Body of pancreas (tissue), 4 donors: ENCODE measurements around the gene GRB10. TPM values are rescaled to one million over a fixed set of nuclear protein-coding genes. Genes with fewer than 3 reads are reported as not detected.
"Not testable (repeated sequence)": the region's sequence is repeated elsewhere in the genome, so short reads cannot be mapped to it uniquely, and the experiment has no call there.

Source experiments
- ATAC-seq: fragments of 150-250 bp; one replicate; pipeline ENCODE4 v1.9.1; 2016
- DNase-seq, 4 donors: peaks; one replicate each; pipeline ENCODE4 v3.0.0-alpha.2; 2019
- H3K27ac ChIP-seq, 4 donors: fragments of 200-600 bp; sonication (generic); 1 replicate in 3 of 4; 2 replicates in 1 of 4; pipeline versions ENCODE4 v1.5.1 to v1.6.1; 2016 to 2019; ENCODE audit warnings: mild to moderate bottlenecking in 1 of 4, mixed read lengths in 1 of 4, moderate library complexity in 1 of 4
- H3K27me3 ChIP-seq, 2 donors: fragments of 200-600 bp; sonication (generic); one replicate each; pipeline ENCODE4 v1.6.0; 2016; ENCODE audit warnings: mild to moderate bottlenecking in 1 of 2
- H3K36me3 ChIP-seq, 2 donors: fragments of 200-600 bp; sonication (generic); replicated peaks in 1 of 2; 2 replicates each; pipeline ENCODE4 v1.5.1; 2016; ENCODE audit warnings: low read depth in 2 of 2; ENCODE audit not compliant: insufficient read depth in 1 of 2
- H3K4me1 ChIP-seq: fragments of 200-600 bp; sonication (generic); one replicate; pipeline ENCODE4 v1.6.0; 2016
- H3K4me3 ChIP-seq, 2 donors: fragments of 200-600 bp; sonication (generic); 1 replicate in 1 of 2; 2 replicates in 1 of 2; pipeline ENCODE4 v1.5.1; 2016 to 2019
- H3K9me3 ChIP-seq, 3 donors: fragments of 200-600 bp; sonication (generic); 1 replicate in 2 of 3; 2 replicates in 1 of 3; pipeline ENCODE4 v1.5.1; 2016
- POLR2A ChIP-seq, 3 donors: fragments of 450-650 bp; IDR thresholded peaks; one replicate each; pipeline ENCODE4 v1.6.1; 2016; ENCODE audit warnings: antibody characterized with exemption in 3 of 3, mild to moderate bottlenecking in 2 of 3
- WGBS, 2 donors: methylation state at CpG; one replicate each; pipeline ENCODE4 v1.1.5; 2017; 5-methylcytosine and 5-hydroxymethylcytosine counted together
- intact Hi-C: fragments of 100-400 bp; cut with DNase I; formaldehyde crosslinking; loops from one replicate; pipeline ENCODE4 v1.15.1; 2023
- total RNA-seq, 2 donors: library from RNA; depleted of rRNA; stranded (reverse); fragments of >200 nt; gene quantifications; one replicate each; pipeline ENCODE4 v1.1.0, GENCODE V29; 2016
- TF ChIP-seq, protein P1 (sequence below), 7 experiments: fragments of 450-650 bp in 4 of 7; fragments of 200-600 bp in 3 of 7; sonication (generic) in 3 of 7; IDR thresholded peaks; one replicate each; pipeline ENCODE4 v1.5.1; 2016 to 2019; ENCODE audit warnings: antibody characterized with exemption in 7 of 7

GRB10 gene
- total RNA-seq, 2 donors from 2014 or later, result 130 to 229 TPM

DNA sequence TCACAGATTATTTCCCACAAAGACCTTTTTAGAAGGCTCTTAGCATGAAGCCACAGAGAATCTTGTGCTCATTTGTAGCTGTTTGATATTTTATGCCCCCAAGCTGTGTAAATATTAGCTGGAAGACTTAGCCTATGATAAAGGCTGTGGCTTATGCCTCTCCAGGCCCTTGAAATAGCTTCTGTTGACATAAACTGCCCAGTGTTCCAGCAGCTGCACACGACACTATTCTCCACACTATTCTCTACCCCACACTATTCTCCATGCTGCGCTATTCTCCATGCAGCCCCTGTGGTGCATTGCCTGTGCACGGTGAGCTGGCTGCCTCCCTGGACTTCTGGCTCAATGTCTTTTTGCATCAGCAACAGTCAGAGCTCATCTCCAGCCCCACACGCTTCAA, 230.6 kb downstream of the GRB10 start:
- Histone ChIP-seq H3K27me3 (no peaks in the 10 kb centered on the region), H3K27ac (peak overlapping the region; percentile 34 to 75 (median 65)), H3K4me1 (peaks cover 52% of the 10 kb centered on the region), H3K9me3 (no peaks in the 10 kb centered on the region), H3K36me3 (no peaks in the 10 kb centered on the region), H3K4me3 (no peak overlapping the region)
- TF ChIP-seq, protein P1, sequence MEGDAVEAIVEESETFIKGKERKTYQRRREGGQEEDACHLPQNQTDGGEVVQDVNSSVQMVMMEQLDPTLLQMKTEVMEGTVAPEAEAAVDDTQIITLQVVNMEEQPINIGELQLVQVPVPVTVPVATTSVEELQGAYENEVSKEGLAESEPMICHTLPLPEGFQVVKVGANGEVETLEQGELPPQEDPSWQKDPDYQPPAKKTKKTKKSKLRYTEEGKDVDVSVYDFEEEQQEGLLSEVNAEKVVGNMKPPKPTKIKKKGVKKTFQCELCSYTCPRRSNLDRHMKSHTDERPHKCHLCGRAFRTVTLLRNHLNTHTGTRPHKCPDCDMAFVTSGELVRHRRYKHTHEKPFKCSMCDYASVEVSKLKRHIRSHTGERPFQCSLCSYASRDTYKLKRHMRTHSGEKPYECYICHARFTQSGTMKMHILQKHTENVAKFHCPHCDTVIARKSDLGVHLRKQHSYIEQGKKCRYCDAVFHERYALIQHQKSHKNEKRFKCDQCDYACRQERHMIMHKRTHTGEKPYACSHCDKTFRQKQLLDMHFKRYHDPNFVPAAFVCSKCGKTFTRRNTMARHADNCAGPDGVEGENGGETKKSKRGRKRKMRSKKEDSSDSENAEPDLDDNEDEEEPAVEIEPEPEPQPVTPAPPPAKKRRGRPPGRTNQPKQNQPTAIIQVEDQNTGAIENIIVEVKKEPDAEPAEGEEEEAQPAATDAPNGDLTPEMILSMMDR (IDR thresholded peaks at IDR 0.05), result no peak
- peak in 1 of 3 donors; percentile 17 for TF ChIP-seq POLR2A (IDR thresholded peaks at IDR 0.05)
- 30 to 38% methylated on average over 4 of the region's 4 CpGs for WGBS, 2 donors
- ATAC-seq (peak; percentile 97), DNase-seq (peak; percentile 56 to 77 (median 70))
- intact Hi-C loops, result no loop called here

DNA sequence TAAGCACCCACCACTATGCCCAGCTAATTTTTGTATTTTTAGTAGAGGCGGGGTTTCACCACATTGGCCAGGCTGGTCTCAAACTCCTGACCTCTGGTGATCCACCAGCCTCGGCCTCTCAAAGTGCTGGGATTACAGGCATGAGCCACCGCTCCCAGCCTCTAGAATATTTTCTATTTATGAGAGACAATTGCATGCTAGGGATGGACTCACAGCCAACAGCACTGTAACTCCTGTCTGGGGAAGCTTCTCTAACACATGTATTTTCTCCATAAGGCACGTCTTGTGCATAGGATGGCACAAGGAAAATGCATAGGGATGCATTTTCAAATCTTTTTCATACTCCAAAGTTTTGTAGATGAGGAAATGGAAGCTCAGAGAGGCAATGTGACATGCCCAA, 237.1 kb downstream of the GRB10 start:
- H3K27me3 ChIP-seq, H3K4me1 ChIP-seq, ATAC-seq, intact Hi-C loops, H3K9me3 ChIP-seq, H3K4me3 ChIP-seq, H3K36me3 ChIP-seq, H3K27ac ChIP-seq, DNase-seq: not testable (repeated sequence)
- 91 to 94% methylated on average over 3 to 4 of the region's 4 CpGs for WGBS, 2 donors

DNA sequence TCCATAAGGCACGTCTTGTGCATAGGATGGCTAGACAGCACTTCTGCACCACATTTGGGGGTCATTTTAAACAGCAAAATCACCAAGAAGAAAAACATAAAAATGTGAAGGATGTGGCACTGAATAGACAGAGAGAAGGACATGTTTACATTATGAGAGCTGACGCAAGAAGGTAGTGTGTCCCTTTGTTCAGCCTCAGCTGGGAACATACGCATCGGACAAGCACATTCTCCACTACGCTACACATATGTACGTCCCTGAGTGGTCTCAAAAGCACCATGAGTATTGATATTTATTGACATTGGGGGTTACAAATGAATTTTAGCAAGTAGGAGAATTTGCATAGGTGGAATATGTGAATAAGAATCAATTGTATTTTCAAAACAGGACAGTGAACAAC, 237.7 kb downstream of the GRB10 start:
- TF ChIP-seq, protein P1 (IDR thresholded peaks at IDR 0.05), result no peak
- no peak for TF ChIP-seq POLR2A (IDR thresholded peaks at IDR 0.05)
- H3K36me3 ChIP-seq, result no peaks in the 10 kb centered on the region
- intact Hi-C loops, result no loop called here
- no peak overlapping the region for H3K4me3 ChIP-seq
- ATAC-seq (no peak), DNase-seq (no peak)
- H3K27ac ChIP-seq, result no peak overlapping the region
- 70 to 90% methylated on average over 6 of the region's 6 CpGs for WGBS, 2 donors
- H3K4me1 ChIP-seq, result no peaks in the 10 kb centered on the region
- no peaks in the 10 kb centered on the region for H3K9me3 ChIP-seq
- H3K27me3 ChIP-seq, result no peaks in the 10 kb centered on the region

DNA sequence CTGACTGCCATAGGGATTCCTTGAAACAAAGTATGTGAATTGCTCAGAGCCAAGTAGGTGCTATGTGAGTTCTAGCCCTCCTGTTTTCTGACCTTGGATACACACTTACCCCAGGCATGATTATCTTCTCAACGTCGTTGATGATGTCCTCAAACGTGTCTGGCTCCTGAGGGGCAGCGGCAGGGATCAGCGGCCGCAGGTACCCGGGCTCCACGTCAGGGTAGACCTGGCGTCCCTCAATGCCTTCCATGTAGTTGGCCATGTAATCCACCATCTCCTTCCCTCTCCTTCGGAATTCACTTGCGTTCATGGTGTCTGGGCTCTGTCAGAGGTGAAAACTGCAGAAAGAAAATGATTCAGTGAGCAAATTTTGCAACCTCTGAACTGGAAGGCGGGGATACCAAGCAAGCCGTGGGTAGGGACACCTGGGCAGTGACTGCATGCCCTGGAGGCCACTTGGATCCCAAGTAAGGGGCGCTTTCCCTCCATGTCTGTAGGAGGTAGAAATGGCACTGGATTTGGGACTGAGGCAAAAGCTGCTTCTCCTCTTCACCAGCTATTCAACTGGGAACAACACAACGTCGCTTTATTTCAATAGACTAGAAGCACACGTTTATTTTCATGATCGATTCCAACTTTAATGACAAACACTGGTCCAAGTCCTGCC, 238.8 kb downstream of the GRB10 start:
- H3K27ac ChIP-seq, result no peak overlapping the region
- no peaks in the 10 kb centered on the region for H3K4me1 ChIP-seq
- WGBS, 2 donors, result 86 to 90% methylated on average over 18 of the region's 18 CpGs
- intact Hi-C loops, result no loop called here
- TF ChIP-seq, protein P1 (IDR thresholded peaks at IDR 0.05), result no peak
- TF ChIP-seq POLR2A (IDR thresholded peaks at IDR 0.05), result no peak
- ATAC-seq, result no peak
- no peaks in the 10 kb centered on the region for H3K36me3 ChIP-seq
- H3K9me3 ChIP-seq, result no peaks in the 10 kb centered on the region
- no peak for DNase-seq
- H3K4me3 ChIP-seq, result no peak overlapping the region
- H3K27me3 ChIP-seq, result no peaks in the 10 kb centered on the region

DNA sequence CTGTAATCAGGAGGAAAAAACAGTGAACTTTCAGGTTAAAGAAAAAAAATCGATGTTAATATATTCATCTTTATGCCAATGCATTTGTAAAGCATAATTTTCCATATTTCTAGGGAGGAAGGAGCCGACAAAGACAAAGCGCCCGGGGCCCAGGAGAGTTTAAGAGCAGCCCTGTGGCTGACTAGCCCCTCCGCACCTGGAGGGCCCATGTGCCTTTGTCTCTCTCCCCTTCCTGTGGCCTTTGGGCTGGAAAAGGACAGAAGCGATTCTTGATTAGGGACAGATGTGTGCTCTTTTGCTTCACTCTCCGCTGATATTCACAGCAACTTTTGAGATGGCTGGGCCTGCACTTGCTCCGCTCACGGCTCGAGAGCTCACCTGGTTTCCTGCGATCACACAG, 240.6 kb downstream of the GRB10 start:
- H3K4me3 ChIP-seq, result no peak overlapping the region
- no peak overlapping the region for H3K27ac ChIP-seq
- no peaks in the 10 kb centered on the region for H3K9me3 ChIP-seq
- H3K36me3 ChIP-seq, result no peaks in the 10 kb centered on the region
- no peak for TF ChIP-seq POLR2A (IDR thresholded peaks at IDR 0.05)
- ATAC-seq (no peak), DNase-seq (no peak)
- no peaks in the 10 kb centered on the region for H3K4me1 ChIP-seq
- H3K27me3 ChIP-seq, result no peaks in the 10 kb centered on the region
- intact Hi-C loops, result no loop called here
- 93 to 96% methylated on average over 11 of the region's 11 CpGs for WGBS, 2 donors
